ENCODE measurements around the gene TIGD4.

TIGD4 gene

DNA sequence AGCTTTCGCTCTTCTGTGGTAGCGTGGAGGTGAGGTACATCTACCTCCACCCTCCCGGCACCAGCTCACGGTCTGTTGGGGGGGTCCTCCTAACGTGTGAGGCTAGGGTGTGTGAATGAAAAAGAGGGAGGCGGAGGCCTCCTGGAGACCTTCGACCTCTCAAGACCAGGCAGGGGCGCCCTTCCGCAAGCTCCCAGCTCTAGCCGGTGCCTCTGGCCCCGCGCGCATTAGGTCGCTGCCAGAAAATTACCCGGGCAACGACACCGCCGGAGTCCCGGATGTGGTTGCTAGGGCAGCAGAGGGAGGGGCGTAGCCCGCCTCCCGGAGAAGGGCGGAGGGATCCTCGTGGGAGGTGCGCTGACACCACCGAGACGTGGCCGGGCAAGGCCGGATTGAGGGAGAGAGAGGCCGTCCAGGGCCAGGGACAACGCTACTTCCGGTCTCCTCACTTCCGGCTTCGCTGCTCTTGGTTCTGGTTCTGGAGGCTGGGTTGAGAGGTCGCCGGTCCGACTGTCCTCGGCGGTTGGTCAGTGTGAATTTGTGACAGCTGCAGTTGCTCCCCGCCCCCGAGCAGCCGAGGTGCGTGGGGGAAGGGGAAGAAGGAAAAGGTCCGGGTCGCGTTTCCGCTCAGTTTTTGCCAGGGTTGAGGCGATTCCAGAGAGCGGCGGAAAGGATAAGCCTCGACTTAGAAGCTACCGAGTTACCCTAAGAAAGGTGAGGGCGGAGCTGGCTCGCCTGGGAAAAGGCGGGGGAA lies at the start of gene TIGD4, which contains the start of gene ARFIP1:
Gene TIGD4, minus strand, starts transcription at position 218 of the 754 bp plus-strand sequence. CDS start 8,726 bp downstream, outside the sequence.
Gene ARFIP1, plus strand, starts transcription at position 442 of the 754 bp plus-strand sequence. CDS start 49,680 bp downstream, outside the sequence.
- DNase-seq, result peak; percentile 93

- no peak for DNase-seq
Observed at GRCh38 chr4:152828122-152828521, 48.6 kb upstream of the TIGD4 start.

DNA sequence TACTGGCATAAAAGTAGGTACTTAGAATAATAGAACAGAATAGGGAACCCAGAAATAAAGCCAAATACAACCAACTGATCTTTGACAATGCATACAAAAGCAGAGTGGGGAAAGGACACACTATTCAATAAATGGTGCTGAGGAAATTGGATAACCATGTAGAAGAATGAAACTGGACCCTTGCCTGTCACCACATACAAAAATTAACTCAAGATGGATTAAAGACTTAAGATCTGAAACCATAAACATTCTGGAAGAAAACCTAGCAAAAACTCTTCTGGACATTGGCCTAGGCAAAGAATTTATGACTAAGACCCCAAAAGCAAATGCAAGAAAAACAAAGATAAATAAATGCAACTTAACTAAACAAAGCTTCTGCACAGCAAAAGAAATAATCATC lies 45.8 kb upstream of the TIGD4 start:
- no peak for DNase-seq

DNA sequence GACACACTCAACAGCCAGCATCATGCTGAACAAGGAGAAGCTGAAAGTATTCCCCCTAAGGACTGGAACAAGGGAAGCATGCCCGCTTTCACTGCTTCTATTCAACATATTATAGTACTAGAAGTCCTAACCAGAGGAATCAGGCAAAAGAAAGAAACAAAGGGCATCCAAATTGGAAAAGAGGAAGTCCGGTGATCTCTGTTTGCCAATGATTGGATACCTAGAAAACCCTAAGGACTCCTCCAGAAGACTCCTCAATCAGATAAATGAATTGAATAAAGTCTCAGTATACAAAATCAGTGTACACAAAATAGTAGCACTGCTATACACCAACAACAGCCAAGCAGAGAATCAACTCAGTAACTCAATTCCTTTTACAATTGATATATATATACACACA lies 45.0 kb upstream of the TIGD4 start:
- DNase-seq, result no peak

DNA sequence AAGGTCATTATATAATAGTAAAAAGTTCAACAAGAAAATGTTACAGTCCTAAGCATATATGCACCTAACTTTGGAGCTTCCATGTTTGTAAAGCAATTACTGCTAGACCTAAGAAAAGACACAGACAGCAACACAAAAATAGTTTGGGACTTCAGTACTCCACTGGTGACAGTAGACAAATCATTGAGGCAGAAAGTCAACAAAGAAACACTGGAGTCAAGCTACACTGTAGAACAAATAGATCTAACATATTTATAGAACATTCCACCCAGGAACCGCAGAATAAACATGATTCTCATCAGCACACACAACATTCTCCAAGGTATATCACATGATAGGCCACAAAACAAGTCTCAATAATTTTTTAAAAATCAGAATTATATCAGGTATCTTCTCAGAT lies 42.8 kb upstream of the TIGD4 start:
- DNase-seq, result no peak

DNA sequence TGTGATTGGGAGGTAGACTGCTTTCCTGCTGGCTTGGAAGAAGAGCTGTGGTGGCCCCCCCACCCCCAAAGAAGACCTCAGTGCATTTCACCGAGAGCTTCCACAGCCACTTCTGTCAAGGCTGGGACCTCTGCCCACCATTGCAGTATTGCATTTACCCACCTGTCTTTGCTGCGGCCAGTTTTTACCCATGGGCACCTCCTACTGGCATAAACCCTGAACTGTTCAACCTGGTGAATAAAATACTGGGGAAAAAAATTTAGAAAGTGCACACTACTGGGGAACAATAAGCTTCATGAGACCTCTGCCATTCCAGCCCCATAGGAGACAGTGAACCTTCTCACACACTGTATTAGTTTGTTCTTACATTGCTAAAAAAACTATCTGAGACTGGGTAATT lies 40.5 kb upstream of the TIGD4 start:
- no peak for DNase-seq

- DNase-seq, result no peak
Observed at GRCh38 chr4:152819026-152819645, 39.6 kb upstream of the TIGD4 start.

DNA sequence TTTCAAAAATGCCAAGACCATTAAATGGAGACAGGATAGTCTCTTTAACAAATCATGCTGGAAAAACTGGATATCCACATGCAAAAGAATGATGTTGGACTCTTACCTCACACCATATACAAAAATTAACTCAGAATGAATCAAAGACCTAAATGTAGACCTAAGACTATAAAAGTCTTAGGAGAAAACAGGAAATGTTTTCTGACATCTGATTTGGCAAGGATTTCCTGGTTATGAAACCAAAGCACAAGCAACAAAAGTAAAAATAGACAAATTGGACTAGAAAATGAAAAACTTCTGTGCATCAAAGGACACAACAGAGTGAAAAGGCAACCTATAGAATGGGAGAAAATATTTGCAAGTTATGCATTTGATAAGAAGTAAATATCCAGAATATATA lies 37.8 kb upstream of the TIGD4 start:
- DNase-seq, result no peak

DNA sequence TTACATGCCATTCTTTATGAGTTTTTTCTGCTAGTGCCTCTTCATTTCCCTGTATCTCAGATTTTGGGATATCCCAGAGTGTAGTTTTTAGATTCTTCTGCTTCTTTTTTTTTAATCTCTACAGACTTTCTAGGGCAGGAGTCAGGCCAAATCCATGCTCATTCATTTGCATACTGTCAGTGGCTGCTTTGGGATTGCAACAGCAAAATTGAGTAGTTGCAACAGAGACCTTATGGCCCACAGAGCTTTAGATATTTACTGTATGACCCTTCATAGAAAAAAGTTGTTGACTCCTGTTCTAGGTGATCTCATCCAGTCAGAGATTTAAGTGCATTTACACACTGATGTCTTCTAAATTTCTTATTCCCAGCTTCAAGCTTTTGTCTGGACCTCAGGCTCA lies 35.5 kb upstream of the TIGD4 start:
- no peak for DNase-seq

- DNase-seq, result no peak
Observed at GRCh38 chr4:152810715-152811287, 31.3 kb upstream of the TIGD4 start.

- no peak for DNase-seq
Observed at GRCh38 chr4:152808670-152809069, 29.1 kb upstream of the TIGD4 start.

- no peak for DNase-seq
Observed at GRCh38 chr4:152807294-152807829, 27.8 kb upstream of the TIGD4 start.

DNA sequence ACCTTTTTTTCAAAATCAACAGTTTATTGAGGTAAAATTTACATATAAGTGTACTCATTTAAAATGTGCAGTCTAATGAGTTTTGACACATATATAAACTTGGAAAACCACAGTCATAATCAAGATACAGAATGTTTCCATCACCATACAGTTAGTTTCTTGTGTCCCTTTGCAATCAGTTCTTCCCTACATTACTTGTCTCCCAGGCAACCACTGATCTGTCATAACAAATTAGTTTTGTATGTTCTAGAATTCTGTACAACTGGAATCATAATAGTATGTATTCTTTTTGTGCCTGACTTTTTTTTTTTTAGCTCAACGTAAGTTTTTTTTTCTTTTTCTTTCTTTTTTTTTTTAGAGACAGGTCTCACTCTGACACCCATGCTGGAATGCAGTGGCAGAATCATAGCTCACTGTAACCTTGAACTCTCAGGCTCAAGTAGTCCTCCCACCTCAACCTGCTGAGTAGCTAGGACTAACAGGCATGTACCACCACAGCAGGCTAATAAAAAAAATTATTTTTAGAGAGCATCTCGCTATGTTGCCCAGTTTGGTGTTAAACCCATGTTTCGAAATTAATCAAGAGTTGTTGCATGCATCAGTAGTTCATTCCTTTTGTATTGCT lies 27.1 kb upstream of the TIGD4 start:
- DNase-seq, result no peak

- no peak for DNase-seq
Observed at GRCh38 chr4:152805818-152806217, 26.3 kb upstream of the TIGD4 start.

GRCh38 chr4:152805071-152805650 lies 25.6 kb upstream of the TIGD4 start:
- no peak for DNase-seq

DNA sequence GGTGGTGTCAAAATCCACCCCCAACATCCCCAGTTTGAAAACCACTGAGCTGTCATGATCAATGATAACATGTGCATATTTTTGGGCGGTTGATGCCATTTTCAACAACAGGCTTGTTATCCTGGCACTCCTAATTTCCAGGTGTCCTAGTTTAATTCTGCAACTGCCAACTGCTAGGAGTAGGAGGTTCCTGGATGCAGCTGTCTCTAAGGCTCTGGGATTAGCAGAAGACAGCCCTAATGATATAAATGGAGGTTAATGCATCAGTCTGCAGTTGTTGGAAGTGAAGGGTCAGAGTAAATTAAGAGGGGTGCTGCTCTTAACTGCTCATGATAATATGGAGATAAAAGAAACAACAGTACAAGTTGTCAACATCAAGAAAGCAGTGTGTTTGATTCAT lies 24.0 kb upstream of the TIGD4 start:
- no peak for DNase-seq

DNA sequence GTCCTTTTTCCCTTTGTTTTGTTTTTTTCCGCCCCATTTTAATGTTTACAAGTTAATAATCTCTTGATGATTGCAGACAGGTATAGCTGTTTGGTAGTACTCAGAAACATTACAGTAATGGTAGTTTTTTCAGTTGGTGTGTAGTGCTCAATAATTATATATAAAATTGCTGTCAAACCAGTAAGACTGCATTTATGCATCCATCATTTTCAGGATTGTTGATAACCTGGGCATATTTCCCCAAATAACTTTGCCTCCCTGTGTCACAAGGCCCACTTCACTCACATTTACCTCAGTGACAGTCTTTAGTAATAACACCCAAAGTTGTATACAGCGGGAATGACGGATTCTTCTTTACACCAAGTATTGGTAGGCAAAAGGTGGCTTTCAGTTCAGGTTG lies 16.4 kb upstream of the TIGD4 start:
- DNase-seq, result no peak

DNA sequence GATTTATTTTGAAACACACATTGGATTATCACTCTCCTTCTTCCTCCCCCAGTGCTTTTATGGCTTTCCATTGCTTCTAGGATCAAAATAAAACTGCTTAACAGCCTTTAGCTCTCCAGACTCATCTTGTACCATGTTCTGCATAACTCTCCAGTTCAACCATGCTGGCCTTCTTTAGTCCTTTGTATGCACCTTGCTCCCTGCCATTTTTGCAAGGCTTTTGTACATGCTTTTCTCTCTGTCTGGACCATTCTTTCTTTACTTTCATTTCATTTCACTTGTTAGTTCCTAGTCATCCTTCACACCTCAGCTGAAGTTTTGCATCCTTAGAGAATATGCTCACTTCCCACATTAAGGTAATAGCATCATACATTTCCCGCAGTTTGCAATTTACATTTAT lies 7.1 kb upstream of the TIGD4 start:
- no peak for DNase-seq

- no peak for DNase-seq
Observed at GRCh38 chr4:152785639-152786615, 6.4 kb upstream of the TIGD4 start.

DNA sequence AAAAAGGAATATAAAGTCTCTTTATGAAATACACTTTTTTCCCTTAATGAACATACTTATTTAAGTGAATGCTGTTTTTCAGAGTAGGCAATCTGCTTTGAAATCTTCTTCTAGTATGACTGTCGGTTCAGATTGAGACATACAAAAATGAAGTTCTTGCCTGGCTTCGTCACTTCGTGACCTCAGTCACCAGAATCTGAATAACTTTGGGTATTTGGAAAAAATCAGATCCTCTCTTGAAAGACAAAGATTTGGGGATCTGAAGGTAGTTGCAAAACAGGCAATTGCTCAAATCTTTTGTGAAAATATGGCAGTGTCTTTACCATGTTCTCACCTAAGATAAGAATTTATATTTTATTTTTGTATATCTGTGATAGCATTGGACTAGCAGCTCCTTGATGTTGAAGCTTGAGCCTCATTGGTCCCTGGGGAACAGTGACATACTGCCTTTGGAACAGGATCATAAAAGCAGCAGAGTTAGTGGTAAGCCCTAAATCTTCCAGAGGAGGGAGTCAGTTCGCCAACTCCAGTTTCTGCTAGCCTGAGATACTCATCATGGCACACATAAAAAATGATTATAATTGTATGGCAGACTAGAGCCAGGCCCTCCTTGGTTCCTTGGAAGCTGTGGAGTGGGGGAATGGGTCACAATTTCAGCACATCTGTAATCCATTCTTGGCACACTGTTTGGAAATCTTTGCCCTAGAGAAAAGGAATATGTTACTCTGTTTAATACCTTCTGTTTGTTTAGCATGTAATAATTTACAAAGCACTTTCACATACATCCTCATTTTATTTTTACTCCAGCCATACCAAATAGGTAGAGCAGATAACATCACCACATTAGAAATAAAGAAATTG lies 5.2 kb upstream of the TIGD4 start:
- no peak for DNase-seq

DNA sequence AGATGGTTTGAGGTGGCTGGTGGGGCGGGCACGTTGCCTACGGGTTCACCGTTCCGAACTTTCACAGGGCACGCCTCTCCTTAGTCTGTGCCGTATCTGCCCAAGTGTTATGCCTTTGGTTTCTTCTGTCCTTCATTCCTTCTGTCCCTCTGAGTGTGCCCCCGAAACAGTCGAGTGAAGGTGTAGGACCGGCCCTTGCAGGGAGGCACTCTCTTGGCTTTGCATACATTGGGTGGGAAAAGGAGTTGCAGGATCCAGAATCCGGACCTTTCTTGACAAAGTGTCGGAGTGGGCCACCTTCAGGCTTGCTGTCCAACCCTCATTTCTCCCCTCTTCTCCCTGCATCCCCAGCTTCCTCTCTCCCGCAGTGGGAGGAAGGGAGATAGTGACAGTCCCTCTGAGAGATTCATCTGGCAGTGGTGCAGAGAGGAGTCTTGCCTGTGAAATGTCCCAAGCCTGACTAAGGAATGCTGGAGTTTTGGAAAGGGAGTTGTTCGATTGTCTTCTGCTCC lies 793 bp upstream of the TIGD4 start:
- no peak for DNase-seq

Measured in activated gamma-delta T cell treated with Interleukin-2 at 50 U/mL for 16 hours (primary cell).